IPS-NIHi7 (cell line): ENCODE results near the gene SNX18.
"Not testable (repeated sequence)": the region's sequence is repeated elsewhere in the genome, so short reads cannot be mapped to it uniquely, and the experiment has no call there.

Experiments
- DNase-seq: peaks from one replicate; pipeline ENCODE4 v3.0.0; 2012; ENCODE audit warnings: mixed read lengths; ENCODE audit errors: extremely low spot score

The SNX18 gene, protein sequence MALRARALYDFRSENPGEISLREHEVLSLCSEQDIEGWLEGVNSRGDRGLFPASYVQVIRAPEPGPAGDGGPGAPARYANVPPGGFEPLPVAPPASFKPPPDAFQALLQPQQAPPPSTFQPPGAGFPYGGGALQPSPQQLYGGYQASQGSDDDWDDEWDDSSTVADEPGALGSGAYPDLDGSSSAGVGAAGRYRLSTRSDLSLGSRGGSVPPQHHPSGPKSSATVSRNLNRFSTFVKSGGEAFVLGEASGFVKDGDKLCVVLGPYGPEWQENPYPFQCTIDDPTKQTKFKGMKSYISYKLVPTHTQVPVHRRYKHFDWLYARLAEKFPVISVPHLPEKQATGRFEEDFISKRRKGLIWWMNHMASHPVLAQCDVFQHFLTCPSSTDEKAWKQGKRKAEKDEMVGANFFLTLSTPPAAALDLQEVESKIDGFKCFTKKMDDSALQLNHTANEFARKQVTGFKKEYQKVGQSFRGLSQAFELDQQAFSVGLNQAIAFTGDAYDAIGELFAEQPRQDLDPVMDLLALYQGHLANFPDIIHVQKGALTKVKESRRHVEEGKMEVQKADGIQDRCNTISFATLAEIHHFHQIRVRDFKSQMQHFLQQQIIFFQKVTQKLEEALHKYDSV

DNA sequence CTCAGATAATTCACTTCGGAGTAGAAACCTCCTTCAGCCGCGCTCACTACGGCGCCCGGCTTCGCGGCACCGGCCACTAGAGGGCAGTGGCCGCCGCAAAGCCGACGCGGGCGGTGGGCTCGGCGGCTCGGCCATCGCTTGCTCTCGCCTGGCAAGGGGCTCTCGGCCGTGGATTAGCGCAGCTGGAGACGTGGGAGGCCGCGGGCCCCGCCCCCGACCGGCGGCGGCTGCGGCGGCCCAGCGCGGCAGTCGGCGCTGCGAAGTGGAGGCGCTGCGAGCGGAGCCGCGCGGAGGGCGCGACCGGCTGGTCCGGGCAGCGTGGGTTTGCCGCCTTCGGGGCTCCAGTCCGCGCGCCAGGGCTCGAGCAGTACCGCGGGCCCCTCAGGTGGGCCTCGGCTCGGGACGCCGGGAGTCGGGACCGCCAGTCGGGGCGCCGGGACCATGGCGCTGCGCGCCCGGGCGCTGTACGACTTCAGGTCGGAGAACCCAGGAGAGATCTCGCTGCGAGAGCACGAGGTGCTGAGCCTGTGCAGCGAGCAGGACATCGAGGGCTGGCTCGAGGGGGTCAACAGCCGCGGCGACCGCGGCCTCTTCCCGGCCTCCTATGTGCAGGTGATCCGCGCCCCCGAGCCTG is at the start of gene SNX18:
Gene SNX18 (plus strand): TSS at position 248 of the 634 bp plus-strand sequence. CDS start 194 bp downstream, at position 442.
- DNase-seq, result peak; percentile 91

DNA sequence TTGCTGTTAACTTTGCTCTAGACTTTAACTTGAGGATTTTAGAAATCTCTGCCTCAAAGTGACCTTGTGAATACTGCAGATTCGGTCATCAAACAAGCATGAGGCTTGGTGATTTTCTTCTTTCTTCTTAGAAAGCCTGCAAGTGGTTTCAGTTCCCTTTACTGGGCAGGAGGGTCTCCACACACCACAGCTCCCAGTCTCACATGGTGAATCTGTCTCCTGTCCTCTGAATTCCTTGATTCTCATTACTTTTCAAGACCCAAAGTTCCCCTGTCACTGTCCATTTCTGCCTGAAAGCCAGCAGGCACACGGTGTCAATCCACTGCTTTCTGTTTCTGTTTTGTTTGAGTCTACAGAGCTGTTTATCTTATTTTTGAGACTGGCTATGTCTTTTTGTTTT is 47.9 kb upstream of the SNX18 start:
- DNase-seq, result no peak

DNA sequence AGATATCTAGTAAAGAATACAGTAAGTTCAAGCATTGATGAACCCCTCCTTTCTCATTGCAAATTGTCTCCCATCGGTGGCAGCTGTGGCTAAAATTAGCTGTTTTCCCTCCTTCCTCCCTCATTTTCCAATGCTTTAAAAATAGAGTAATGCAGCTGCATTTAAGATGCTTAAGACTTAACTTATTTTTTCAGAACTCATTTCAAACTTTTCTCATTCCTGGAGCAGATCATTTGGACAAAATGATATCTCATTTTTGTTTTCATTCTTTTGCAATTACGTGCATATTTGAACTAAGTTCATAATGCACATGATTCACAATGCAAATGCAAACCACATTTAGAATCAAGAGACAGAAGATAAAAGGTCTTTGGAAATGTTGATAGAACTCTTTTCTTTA is 47.4 kb upstream of the SNX18 start:
- no peak for DNase-seq

DNA sequence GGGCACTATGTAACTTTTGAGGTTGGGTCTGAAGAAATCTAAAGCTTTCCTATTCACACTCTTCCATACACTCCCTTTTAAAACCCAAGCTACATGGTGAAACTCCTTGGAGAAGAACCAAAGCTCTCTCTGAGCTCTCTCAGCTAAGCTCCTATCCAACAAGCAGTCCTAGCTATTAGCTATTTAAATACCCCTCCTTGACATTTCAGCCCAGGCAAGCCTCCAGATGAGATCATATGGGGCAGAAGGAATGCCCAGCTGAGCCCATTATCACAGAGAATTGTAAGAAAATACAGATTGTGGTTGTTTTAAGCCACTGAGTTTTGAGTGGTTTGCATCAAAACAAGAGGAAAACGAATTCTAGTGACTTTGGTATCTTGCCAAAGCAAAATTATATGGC is 46.9 kb upstream of the SNX18 start:
- no peak for DNase-seq

DNA sequence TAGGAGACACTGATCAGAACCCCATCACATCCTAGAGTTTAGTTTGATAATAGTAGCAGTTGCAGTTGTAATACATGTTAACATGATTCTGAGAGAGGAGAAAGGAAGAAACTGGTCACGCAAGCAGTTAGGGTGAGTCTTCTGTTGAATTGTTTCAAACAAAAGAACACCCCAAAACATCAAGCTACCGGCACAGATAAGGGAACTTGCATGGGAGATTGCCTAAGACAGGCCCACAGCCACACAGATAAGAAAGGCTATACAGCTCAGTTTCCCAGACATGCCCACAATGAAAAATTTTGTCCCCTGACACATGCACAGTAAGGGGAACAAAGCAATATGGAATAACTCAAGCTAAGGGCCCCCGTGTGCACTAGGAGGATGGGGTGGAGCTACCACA is 46.2 kb upstream of the SNX18 start:
- DNase-seq, result no peak

DNA sequence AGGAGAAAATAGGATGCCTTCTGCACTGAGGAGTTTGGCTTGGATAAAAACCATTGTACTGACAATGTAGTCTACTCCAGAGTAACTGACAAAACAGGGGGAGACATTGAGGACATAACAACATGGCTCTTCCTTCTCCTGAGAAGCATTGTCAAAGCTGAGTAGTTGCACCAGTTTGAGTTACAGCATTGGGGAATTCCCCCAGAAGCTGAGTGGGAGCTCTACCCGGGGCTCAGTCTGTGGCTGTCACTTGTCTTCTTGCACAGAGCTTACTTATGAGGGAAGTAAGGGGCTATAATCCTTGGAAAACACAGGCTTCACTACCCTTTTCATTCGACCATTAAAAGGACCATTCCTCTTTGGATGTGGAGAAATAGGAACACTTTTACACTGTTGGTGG is 40.9 kb upstream of the SNX18 start:
- DNase-seq, result no peak

DNA sequence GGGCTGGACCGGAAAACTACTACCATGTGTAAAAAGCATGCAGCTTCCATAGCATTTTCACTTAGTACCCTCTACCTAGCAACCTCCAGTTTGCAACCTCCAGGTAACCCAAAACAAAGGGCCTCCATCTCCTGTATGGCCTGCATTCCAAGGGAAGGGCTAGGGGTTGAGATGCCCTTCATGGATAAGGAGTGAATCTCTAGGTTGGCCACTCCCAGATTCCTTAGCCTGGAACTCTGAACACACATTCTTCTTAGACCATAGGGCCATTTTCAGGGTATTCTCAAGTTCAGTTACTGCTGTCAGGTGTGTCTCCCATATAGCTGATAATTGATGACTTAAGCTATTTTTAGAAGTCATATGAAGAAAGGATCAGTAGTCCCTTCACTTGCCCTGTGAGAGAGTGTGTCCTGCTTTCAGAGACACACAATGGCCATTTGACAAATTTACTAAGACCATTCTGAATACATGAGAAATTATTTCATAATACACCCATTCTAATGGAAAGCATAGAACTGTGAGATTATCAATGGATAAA is 39.5 kb upstream of the SNX18 start:
- DNase-seq, result no peak

DNA sequence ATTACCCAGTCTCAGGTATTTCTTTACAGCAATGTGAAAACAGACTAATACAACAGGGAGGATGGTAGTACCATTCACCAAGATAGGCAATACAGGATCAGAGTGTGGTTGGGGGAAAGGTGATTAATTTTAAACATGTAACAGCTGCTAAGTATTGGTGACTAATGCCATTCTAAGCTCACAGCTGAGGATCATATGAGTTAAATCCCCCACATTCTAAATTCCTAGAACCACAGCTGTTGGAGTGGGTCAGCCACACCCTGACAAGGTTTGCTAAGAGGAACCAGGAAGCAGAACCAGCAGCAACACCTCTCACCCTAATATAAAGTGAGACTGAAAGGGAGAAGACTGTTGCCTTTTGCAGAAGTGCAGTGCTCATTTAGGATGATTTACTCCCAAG is 37.3 kb upstream of the SNX18 start:
- DNase-seq, result no peak

DNA sequence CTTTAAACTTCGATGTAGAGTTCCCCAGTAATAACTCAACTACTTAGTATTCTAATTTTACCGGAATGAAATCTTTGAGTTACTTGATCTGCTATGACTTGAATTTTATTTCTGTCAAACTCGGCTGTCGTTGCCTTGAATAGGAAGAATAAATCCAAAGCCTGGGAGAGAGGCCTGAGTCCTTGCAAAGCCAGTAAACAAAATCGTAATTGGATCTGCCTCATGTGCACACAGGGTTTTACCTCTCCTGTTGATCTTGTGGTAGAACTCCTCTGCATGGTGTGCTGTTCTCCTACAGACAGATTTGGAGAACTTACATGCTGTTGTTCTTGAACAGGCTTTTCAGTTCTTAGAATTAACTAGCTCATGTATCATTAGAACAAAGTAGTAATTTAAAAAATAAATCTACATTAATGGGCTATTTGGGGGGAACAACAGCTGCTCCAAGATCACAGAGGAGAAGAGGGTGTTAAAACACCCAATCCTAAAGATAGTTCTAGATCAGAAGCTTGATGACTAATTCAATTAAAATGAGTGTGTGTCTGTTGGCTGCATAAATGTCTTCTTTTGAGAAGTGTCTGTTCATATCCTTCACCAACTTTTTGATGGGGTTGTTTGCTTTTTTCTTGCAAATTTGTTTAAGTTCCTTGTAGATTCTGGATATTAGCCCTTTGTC is 33.2 kb upstream of the SNX18 start:
- DNase-seq, result no peak

DNA sequence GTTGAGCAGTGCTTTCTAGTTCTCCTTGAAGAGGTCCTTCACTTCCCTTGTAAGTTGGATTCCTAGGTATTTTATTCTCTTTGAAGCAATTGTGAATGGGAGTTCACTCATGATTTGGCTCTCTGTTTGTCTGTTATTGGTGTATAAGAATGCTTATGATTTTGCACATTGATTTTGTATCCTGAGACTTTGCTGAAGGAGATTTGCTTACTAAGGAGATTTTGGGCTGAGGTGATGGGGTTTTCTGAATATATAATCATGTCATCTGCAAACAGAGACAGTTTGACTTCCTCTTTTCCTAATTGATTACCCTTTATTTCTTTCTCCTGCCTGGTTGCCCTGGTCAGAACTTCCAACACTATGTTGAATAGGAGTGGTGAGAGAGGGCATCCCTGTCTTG is 31.9 kb upstream of the SNX18 start:
- DNase-seq, result not testable (repeated sequence)

DNA sequence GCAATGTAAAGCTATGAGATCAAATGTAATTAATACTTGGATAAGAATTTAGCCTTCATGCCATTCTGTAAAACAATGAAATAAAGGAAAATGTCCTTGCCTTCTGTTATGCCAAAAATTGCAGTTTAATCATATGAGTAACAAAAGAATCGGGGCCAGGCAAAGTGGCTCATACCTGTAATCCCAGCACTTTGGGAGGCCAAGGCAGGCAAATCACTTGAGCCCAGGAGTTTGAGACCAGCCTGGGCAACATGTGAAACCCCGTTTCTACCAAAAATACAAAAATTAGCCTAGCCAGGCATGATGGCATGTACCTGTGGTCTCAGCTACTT is 27.9 kb upstream of the SNX18 start:
- not testable (repeated sequence) for DNase-seq

DNA sequence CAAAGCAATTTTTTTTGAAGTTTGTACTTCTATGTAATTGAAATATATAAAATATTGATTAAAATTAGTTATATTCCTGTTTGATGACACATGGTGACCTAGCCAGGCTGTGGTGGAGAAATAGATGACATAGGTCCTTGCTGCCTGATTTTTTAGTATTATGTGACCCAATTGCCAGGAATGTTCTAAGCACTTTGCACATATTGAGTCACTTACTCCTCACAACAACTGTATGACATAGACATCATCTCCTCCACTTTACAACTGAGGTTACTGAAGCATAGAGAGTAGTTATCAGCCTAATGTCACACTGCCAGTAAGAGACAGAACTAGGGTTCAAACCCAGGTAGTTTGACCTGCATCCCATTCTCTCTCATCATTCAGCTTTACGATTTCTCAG is 26.2 kb upstream of the SNX18 start:
- no peak for DNase-seq

DNA sequence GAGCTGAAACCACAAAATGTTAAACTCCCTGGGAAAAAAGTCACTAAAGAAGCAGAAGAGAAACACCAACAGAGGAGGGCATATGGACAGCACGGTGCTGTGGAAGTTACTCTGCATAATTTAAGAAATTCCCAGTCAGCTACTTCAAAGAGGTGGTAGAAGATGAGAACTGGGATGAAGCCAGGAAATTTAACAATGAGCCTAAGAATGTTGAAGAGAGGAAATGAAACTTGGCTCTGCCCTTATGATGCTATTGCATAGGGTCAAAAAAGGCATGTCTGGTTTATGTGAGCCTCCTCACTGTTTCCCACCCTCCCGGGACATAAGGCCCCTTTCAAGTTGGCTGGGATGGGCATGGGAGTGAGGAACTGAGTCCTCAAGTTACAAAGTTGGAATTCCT is 25.4 kb upstream of the SNX18 start:
- DNase-seq, result no peak

DNA sequence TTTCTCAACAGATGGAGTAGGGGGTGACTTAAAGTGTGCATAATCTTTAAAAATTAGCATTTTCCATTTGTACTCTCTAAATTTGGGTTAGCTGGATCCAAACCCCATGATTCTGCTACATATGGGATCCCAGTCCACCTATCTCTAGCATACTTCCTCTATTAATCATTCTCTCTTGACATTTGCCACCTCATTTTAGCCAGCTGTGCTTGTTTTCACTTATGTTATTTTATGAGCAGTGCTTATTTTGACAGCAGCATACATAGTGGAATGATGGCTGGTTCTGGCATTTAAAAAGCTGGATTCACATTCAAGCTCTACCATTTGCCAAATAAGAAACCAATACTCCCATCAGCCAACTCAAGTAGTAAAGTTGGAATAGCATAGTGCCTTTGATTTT is 22.5 kb upstream of the SNX18 start:
- no peak for DNase-seq

DNA sequence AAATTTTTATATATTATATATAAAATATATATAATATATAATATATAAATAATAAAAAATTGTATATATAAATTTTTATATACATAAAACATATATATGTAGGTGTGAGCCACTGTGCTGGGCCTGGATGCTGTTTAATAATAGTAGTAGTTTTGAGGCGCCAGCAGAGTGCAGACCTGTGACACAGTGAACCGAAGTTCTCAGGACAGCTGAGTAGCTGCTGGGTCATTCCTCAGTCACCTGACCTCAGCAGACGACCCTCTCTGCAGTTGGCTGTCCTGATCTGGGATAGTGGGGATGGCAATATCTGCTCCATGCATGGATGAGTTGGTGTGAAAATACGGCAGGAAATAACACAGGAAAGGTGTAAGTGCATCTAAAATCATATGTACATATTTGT is 3.3 kb upstream of the SNX18 start:
- no peak for DNase-seq

DNA sequence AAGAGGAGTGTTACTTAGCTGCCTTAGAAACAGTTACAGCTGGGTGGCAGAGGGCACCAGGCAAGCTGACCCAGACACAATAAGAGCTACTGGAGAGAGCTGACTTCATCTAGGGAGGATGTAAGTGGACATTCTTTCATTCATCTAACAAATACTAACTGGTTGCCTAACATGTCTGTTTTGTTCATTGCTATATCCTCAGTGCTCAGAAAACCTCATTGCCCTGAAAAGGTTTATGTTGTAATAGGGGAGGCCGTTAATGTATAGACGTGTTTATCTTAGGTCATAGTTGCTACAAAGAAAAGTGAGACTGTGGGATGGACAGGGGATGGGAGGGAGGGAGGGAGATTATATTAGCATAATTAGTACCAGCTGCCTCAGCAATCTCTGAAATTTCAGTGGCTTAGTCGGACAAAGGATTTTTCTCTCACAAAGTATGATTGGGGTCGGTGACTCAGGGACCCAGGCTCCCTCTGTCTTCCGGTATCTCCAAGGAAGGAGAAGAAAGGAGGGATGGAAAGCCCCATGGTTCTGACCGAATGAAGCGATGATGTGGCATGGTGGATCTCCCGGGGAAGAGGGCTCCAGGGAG is 2.6 kb upstream of the SNX18 start:
- no peak for DNase-seq

DNA sequence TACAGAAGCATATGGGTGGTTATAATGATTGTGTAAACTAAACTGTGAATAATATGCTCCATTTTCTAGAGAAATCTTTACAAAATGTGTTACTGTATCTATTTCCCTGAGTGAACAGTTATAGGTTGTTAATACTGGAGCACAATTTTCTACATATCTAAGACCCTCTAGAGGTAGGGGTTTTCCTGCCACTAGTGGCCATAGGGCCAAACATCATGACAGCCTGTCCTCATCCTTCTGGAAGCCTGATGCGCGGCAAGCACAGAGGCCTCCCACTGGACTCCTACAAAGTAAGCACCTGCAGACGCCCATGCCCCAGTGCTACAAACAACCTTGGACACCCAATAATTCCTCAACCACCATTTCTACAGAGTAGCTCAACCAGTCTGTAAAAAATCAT is 1.9 kb upstream of the SNX18 start:
- DNase-seq, result no peak

DNA sequence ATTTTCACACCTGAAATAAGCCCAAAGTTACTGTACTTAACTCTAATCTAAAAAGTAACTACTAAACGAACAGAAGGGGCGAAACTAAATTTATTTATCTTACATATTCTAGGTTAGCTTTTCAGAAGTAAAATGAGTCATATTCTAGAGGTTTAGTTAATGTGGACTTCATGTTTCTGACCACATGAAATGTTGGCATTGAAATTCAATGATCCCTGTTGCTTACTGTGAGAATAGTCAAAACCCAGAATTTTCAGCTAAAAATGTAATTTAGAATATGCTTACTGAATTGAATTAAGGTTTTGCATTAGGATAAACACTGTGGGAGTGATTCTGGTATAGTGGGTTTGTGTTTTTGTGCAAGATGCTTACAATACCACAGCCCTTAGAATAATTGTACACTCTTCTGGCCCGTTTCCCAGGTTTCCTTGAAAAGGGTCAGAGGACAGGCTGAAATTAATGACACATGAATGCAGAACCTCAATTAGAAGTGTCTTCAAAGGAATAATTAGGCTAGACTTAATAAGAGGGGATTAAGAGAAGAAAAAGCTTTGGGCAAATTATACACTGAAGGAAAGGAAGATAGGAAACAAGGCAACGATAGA is 1.4 kb upstream of the SNX18 start:
- DNase-seq, result no peak

DNA sequence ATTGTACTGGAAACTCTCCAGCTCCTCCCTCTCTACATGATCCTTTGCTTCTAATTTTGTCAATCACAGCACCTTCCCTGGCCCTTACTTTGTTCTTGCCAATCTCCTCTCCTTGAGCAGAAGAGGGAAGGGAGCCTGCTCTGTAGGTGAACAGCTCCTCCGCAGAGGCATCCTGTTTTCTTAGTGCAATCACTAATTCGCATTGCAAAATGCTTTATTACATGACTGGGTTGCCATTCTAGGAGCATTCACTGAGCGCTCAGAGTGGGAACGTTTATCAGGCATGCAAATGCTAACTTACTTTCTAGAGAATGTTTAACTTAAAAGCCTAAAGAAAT is 416 bp upstream of the SNX18 start:
- peak; percentile 36 for DNase-seq

DNA sequence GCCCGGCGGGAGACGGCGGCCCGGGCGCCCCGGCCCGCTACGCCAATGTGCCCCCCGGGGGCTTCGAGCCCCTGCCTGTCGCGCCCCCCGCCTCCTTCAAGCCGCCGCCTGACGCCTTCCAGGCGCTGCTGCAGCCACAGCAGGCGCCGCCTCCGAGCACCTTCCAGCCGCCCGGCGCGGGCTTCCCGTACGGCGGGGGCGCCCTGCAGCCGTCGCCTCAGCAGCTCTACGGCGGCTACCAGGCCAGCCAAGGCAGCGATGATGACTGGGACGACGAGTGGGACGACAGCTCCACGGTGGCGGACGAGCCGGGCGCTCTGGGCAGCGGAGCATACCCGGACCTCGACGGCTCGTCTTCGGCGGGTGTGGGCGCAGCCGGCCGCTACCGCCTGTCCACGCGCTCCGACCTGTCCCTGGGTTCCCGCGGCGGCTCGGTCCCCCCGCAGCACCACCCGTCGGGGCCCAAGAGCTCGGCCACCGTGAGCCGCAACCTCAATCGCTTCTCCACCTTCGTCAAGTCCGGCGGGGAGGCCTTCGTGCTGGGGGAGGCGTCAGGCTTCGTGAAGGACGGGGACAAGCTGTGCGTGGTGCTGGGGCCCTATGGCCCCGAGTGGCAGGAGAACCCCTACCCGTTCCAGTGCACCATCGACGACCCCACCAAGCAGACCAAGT is 723 bp downstream of the SNX18 start:
- DNase-seq, result peak; percentile 61
